ENCODE measurements around the gene OR4B1.

The OR4B1 gene

GRCh38 chr11:48248902-48249301, 32.3 kb downstream of the OR4B1 start:
- TF ChIP-seq CTCF (IDR thresholded peaks at IDR 0.05; ENCODE audit: low read depth, low read length, missing control alignments) = no peak
- DNase-seq (ENCODE audit: extremely low read depth, low read depth) = no peak
- H3K4me3 ChIP-seq (replicated peaks; ENCODE audit: low read depth, low read length) = no peak overlapping the region

- no peak for TF ChIP-seq CTCF (IDR thresholded peaks at IDR 0.05; ENCODE audit: low read depth, low read length, missing control alignments)
- DNase-seq (ENCODE audit: extremely low read depth, low read depth) = no peak
- H3K4me3 ChIP-seq (replicated peaks; ENCODE audit: low read depth, low read length) = no peak overlapping the region
These were observed 45.0 kb downstream of the OR4B1 start for GRCh38 chr11:48261600-48261999.

- no peak within 1 kb of the TSS for H3K4me3 ChIP-seq (replicated peaks; ENCODE audit: low read depth, low read length)
- TF ChIP-seq CTCF (IDR thresholded peaks at IDR 0.05; ENCODE audit: low read depth, low read length, missing control alignments) = no peak
- DNase-seq (ENCODE audit: extremely low read depth, low read depth) = no peak
These were observed 46.9 kb downstream of the OR4B1 start, which contains the start of gene OR4X1 for GRCh38 chr11:48263423-48263911. Gene OR4X1, plus strand, starts transcription at chr11:48263861. Its CDS starts 0 bp downstream, at chr11:48263861.
